Effector memory CD4-positive, alpha-beta T cell (primary cell): ENCODE data around the gene WNT10A.
"Not testable (repeated sequence)": the region's sequence is repeated elsewhere in the genome, so short reads cannot be mapped to it uniquely, and the experiment has no call there.

Experiments used
- DNase-seq, 3 donors: peaks; one replicate each; pipeline ENCODE4 v3.0.0-alpha.2; 2020
- H3K27ac ChIP-seq: 2 replicates; pipeline ENCODE4 v1.7.0; 2013; ENCODE audit warnings: mild to moderate bottlenecking, low read length, moderate library complexity; ENCODE audit not compliant: insufficient read depth, poor library complexity, severe bottlenecking
- H3K27me3 ChIP-seq: replicated peaks from 2 replicates; pipeline ENCODE4 v1.7.0; 2013; ENCODE audit warnings: mild to moderate bottlenecking, low read length; ENCODE audit not compliant: insufficient read depth, control insufficient read depth, poor library complexity, severe bottlenecking
- H3K36me3 ChIP-seq: 2 replicates; pipeline ENCODE4 v1.7.0; 2013; ENCODE audit warnings: mild to moderate bottlenecking, low read length, moderate library complexity; ENCODE audit not compliant: control insufficient read depth, insufficient read depth
- H3K4me1 ChIP-seq: 2 replicates; pipeline ENCODE4 v1.7.0; 2013; ENCODE audit warnings: low read length, mild to moderate bottlenecking; ENCODE audit not compliant: control insufficient read depth, insufficient read depth, poor library complexity, severe bottlenecking
- H3K4me3 ChIP-seq: 2 replicates; pipeline ENCODE4 v1.7.0; 2013; ENCODE audit warnings: low read length, low read depth, mild to moderate bottlenecking; ENCODE audit not compliant: insufficient read depth, poor library complexity, severe bottlenecking
- H3K9me3 ChIP-seq: 2 replicates; pipeline ENCODE4 v1.7.0; 2013; ENCODE audit warnings: mild to moderate bottlenecking, low read length, moderate library complexity; ENCODE audit not compliant: control insufficient read depth

Gene WNT10A

DNA sequence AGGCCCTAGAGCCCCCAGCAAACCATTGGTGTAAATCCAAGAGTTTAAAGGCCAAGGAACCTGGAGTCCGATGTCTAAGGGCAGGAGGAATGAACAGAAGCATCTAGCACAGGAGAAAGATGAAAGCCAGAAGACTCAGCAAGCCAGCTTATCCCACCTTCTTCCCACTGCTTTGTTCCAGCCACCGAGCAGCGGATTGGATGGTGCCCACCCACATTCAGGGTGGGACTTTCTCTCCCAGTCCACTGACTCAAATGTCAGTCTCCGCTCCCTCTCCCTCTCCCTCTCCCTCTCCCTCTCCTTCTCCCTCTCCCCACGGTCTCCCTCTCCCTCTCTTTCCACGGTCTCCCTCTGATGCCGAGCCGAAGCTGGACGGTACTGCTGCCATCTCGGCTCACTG, 49.8 kb downstream of the WNT10A start:
- not testable (repeated sequence) for H3K27ac ChIP-seq, H3K9me3 ChIP-seq, DNase-seq, H3K4me1 ChIP-seq, H3K27me3 ChIP-seq, H3K4me3 ChIP-seq, H3K36me3 ChIP-seq

DNA sequence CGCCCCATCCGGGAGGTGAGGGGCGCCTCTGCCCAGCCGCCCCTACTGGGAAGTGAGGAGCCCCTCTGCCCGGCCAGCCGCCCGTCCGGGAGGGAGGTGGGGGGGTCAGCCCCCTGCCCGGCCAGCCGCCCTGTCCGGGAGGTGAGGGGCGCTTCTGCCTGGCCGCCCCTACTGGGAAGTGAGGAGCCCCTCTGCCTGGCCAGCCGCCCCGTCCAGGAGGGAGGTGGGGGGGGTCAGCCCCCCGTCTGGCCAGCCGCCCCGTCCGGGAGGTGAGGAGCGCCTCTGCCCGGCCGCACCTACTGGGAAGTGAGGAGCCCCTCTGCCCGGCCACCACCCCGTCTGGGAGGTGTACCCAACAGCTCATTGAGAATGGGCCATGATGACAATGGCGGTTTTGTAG, 51.1 kb downstream of the WNT10A start:
- not testable (repeated sequence) for H3K27ac ChIP-seq, DNase-seq, H3K27me3 ChIP-seq, H3K4me1 ChIP-seq, H3K9me3 ChIP-seq, H3K4me3 ChIP-seq, H3K36me3 ChIP-seq
